VCaP (cell line): ENCODE results near the gene ZSCAN1.

ENCODE experiments used
- H3K27ac ChIP-seq: fragments of 450-650 bp; 2 replicates; pipeline ENCODE4 v1.5.1; 2017
- CTCF ChIP-seq: fragments of 450-650 bp; conservative IDR thresholded peaks from 2 replicates; pipeline ENCODE4 v1.5.1; 2017; ENCODE audit warnings: mild to moderate bottlenecking, moderate library complexity

Gene ZSCAN1

GRCh38 chr19:58086825-58087710, 53.2 kb downstream of the ZSCAN1 start:
- H3K27ac ChIP-seq, result no peak overlapping the region
- no peak for TF ChIP-seq CTCF

DNA sequence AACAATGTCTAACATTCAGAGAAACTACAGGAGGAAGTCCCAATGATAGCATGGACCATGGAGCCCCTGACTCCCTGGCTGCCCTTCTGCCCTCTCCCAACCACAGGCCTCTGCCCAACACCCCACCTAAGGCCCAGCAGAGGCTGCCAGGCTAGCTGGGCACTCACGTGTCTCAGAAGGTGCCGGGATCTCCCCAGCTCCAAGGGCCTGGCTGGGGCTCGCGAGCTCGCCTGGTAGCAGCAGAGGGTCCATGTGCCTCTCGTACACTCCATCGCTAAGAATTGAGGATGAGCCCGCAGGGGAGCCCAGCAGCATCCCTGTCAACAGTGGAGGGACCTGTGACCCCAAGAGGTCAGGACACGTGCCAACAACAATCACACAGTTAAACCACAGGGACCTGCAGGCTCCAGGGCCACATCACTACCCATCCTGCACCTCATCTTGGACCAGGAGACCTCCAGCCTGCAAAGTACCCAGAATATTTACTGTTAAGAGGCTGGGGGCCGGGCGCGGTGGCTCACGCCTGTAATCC, 54.8 kb downstream of the ZSCAN1 start:
- TF ChIP-seq CTCF, result no peak
- no peak overlapping the region for H3K27ac ChIP-seq

- TF ChIP-seq CTCF, result no peak
- no peak overlapping the region for H3K27ac ChIP-seq
These were observed 56.0 kb downstream of the ZSCAN1 start for GRCh38 chr19:58089846-58090245.

GRCh38 chr19:58091251-58091995, 57.6 kb downstream of the ZSCAN1 start:
- no peak overlapping the region for H3K27ac ChIP-seq
- no peak for TF ChIP-seq CTCF

- H3K27ac ChIP-seq, result no peak overlapping the region
- no peak for TF ChIP-seq CTCF
These were observed 59.2 kb downstream of the ZSCAN1 start for GRCh38 chr19:58093071-58093470.

DNA sequence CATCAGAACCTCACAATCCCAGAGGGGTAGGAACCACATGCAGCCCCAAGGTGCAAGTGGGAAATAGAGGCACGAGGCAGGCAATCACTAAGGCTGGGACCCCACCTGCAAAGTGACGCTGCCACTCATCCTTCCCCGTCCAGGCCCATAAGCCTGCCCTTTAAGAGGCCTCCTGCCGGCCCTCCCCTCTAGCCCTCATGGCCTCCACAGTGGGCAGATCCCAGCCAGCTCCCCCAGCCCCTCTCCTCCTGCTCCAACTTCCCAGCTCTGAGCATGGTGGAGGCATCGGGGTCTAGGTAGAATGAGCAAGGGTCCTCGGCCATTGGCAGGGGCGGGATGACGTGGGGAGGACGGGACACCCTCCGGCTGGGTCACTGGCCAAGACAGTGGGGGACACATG, 61.5 kb downstream of the ZSCAN1 start:
- H3K27ac ChIP-seq, result no peak overlapping the region
- no peak for TF ChIP-seq CTCF

- H3K27ac ChIP-seq, result no peak overlapping the region; the same call in 1 of the 2 replicates
- TF ChIP-seq CTCF, result no peak
These were observed 63.1 kb downstream of the ZSCAN1 start for GRCh38 chr19:58096884-58097283.
